ENCODE results near the gene CDRT15L2.
"Not testable (repeated sequence)": the region's sequence is repeated elsewhere in the genome, so short reads cannot be mapped to it uniquely, and the experiment has no call there.

Gene CDRT15L2

GRCh38 chr17:20579424-20579823 lies at the start of gene CDRT15L2:
Gene CDRT15L2, plus strand, starts transcription at chr17:20579724. Its CDS starts 20 bp downstream, at chr17:20579744.
- DNase-seq, result not testable (repeated sequence)

GRCh38 chr17:20530104-20530503 lies 49.4 kb upstream of the CDRT15L2 start:
- not testable (repeated sequence) for DNase-seq

- not testable (repeated sequence) for DNase-seq
Measured at GRCh38 chr17:20532544-20533090, 46.9 kb upstream of the CDRT15L2 start.

DNA sequence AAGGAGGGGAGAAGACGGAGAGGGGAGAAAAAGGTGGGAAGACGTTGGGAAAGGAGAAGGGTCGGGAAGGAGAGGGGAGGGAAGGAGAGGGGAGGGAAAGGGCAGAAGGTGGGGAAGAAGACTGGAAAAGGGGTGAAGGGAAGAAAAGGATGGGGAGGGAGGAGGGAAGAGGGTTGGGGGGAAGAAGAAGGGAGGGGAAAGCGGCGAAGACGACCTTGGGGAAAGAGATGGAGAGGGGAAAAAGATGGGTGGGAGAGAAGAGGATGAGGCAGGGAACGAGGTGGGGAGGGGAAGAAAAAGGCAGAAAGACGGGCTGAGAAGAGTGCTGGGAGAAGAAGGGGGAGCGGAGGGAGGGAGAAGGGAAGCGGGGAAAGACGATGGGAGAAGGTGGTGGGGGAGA lies 46.3 kb upstream of the CDRT15L2 start:
- not testable (repeated sequence) for DNase-seq

DNA sequence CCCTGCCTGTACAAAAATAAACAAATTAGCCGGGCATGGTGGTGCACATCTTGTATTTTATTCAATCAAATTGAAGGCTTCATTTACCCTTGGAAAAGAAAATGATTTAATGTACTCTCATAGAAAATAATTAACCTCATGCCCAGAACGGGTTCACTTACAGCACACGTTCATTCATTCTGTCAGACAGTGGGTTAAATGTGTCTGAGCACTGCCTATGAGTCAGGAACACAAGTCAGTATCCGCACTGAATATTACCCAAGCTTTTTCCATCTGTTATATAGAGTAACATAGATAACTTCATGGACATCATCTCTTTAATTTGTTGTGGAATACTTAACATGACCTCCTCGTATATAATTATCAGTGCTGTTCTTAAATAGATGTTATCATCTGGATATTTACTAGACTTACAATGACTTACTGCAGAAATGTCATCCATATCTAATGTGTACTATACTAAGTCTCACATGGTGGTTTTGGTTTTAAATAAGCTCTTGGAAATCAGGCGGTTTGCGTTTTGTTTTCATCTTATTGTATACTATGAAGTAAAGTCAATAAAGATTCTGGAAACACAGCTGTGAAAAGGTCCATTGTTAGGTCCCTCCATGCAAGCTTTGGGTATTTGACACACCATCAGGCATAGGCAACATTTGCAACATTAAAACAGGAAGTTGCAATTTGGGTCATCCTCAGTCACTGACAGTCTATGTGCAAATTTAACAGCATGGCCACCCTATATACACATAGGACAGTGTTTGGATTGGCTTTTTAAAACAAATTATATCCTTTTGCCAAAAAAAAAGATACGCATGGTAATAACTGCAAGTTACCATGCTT lies 44.6 kb upstream of the CDRT15L2 start:
- not testable (repeated sequence) for DNase-seq

DNA sequence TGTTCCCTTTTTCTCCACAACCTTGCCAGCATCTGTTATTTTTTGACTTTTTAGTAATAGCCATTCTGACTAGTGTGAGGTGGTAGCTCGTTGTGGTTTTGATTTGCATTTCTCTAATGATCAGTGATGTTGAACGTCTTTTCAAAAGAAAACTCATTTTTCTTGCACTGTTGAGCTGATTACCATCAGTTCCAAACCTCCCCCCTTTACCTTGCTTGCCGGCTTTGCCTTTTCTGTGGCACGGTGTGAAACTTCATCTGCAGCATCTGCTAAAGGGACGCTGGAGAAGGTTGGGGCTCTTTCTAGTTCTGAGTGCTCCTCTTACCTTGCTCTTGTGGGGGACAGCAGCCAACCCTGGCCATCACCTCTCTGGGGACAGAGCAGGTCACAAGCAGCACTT lies 39.1 kb upstream of the CDRT15L2 start:
- not testable (repeated sequence) for DNase-seq

GRCh38 chr17:20540865-20541264 lies 38.7 kb upstream of the CDRT15L2 start:
- DNase-seq, result not testable (repeated sequence)

DNA sequence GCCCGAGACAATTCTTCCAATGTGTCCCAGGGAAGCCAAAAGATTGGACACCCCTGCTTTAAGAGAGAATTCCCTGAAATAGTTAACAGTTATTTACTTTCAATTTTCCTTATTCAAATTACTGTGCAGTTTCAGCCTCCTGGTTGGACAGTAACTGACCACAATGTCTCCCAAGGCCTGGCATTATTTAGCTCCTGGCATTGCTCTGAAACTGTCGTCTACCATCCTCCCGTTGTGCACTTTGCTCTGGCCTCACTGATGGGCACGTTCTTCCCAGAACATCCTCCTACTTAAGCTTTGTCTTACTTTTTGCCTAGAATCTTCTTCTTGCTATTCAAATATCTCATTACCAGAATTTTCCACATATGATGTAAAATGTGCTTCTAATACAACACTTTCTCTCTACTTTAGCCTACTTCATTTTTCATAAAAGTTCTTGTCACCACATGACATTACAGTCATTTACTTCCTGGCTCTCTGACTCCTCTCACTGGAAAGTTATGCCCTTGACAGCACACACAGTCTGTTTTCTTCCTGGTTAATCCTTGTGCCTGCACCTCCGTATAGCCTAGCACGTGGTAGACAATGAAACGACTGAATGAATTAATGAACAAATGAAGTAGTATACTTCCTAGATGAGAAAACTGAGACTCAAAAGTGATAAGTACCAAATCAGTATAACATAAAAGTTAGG lies 37.5 kb upstream of the CDRT15L2 start:
- not testable (repeated sequence) for DNase-seq

- DNase-seq, result not testable (repeated sequence)
Measured at GRCh38 chr17:20547923-20548322, 31.6 kb upstream of the CDRT15L2 start.

DNA sequence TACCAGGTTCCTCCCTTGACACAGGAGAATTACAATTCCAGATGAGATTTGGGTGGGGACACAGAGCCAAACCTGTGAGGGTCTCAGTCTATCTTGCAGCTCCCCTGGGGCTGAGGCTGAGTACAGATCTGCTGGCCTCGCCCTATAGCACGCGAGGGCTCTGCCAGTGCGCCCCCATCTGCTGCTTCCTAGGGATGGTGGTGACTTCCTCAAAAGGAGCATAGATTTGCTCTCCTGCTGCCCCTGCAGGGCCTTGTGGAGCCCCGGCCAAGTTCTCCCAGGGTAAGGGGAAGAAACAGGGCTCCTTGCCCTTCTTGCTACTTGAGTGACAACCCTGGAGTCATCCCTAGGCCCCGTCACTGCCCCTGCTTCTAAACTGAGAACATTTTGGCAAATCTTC lies 26.6 kb upstream of the CDRT15L2 start:
- not testable (repeated sequence) for DNase-seq

- DNase-seq, result not testable (repeated sequence)
Measured at GRCh38 chr17:20554728-20555127, 24.8 kb upstream of the CDRT15L2 start.

DNA sequence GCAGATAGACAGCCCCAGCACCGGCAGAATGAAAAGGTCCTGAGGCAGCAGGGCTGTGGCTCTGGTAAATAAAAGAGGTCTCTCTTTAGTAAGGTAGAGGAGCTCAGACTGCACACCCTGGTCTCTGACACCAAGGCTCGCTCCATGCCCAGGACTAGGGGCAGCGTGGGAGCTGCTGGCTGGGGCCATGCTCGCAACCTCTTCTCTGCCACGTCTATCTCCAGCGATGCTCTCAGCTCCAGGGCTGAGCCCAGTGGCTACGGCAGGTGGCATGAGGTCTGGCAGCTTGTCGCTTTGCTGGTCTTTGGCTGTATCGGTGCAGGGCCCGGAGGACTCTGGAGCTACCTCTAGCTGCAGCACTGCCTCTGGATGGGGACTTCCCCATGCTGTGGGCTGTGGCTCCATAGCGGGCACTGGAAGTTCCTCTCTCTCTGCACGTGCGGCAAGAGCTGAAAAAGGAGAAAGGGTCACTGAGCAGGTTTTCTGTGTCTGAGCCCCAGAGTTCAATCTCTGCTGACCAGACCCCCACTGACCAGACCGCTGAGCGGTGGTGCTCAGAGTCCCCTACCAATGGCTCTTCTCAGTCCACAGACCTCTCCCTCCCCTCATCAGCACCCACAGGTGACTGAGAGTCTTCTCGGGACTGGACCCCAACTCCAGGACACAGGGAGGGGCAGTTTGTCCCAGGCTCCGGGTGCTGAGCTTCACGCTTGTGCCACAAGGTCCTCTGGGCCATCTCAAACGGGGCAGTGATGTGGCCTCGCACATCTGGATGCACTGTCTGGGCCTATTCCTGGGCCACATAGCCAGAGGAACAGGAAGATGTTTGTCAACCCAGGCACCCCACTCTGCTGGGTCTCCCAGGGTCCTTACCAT lies 24.2 kb upstream of the CDRT15L2 start:
- DNase-seq, result not testable (repeated sequence)

GRCh38 chr17:20558096-20558495 lies 21.4 kb upstream of the CDRT15L2 start:
- DNase-seq, result not testable (repeated sequence)

GRCh38 chr17:20559018-20559417 lies 20.5 kb upstream of the CDRT15L2 start:
- DNase-seq, result not testable (repeated sequence)

GRCh38 chr17:20562587-20562986 lies 16.9 kb upstream of the CDRT15L2 start:
- no peak for DNase-seq

DNA sequence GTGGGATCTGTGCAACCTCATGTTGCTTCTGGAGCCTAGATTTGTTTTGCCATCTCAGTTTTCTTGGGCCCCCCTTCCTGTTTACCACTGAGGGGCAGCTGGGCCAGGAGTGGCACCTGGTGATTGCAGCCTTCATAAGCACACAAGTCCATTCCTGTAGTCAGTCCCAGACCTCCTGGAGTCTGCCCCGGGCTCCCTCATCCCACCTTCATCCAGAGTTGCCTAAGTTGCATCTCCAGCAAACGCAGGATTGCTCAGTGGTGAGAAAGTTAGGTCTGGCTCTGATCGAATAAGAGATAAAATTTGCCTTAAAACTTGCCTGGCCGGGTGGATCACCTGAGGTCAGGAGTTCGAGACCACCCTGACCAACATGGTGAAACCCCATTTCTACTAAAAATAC lies 14.3 kb upstream of the CDRT15L2 start:
- DNase-seq, result not testable (repeated sequence)

DNA sequence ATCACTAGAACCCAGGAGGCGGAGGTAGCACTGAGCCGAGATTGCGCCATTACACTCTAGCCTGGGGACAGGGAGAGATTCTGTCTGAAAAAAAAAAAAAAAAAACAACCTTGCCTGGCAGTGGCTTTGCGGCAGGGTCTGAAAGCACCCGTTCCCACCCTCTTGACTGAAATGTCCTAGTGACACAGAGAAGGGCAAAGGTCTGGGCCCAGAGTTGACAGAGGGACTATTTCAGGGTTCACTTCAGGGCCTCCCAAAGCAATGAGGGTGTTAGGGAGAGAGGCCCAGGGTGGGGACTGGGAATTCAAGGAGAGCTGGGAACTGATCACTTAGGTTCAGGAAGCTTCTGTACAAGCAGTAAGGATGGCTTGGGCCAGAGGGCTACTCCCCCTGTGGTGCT lies 13.8 kb upstream of the CDRT15L2 start:
- no peak for DNase-seq

DNA sequence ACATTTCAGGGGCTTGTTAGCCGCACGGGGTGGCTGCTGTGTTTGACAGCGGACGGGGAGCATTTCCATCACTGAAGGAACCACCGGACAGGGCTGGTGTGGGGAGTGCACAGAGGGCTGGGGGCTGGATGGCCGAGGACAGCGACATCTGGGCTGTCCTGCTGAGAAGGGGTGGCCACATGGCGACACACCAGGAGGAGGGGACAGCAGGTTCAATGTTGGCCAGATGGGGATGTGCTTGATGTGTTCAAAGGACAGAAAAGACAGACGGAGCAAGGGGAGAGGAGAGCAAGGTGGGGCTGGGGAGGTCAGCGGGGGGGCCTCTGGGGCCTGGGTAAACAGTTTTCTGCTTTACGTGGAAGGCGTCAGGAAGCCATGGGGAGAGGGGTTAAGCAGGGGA lies 12.8 kb upstream of the CDRT15L2 start:
- DNase-seq, result not testable (repeated sequence)

DNA sequence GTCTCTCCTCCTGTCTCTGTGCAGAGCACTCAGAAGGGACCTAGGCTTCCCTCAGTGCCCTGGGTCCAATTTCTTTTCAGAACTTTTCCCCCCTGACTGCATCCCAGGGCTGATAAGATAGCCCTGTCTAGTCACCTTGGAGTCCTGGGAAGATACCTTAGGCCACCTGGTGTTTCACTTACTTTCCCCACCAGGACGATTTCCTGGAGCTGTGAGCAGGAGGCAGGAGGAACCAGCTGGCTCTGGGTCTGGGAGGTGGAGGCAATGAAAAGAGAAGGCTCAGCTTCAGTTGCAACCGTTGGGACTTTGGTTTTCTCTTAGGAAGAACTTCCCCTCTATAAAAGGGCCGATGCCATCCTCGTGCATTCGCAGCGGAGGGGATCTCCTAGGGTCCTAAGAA lies 12.1 kb upstream of the CDRT15L2 start:
- not testable (repeated sequence) for DNase-seq

- DNase-seq, result not testable (repeated sequence)
Measured at GRCh38 chr17:20568604-20569003, 10.9 kb upstream of the CDRT15L2 start.

GRCh38 chr17:20571653-20572052 lies 7.9 kb upstream of the CDRT15L2 start:
- not testable (repeated sequence) for DNase-seq

DNA sequence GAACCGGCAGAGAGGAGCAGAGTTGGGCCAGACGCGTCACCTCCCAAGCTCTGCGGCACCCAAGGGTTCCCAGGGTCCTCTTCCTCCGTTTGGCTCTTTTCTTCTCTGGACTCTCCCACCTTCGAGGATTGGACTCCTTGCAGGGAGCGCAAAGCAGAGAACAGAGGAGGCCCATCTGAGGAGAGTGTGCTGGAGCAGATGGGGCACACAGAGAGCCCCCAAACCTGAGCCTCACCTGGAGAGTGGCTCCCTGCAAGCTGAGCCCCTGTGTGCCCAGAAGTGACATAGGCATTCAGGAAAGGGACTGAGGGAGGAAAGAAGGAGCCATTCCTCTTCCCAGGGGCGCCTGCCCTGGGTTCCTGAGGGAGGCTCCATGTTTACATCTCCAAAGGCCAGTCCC lies 6.3 kb upstream of the CDRT15L2 start:
- DNase-seq, result not testable (repeated sequence)

GRCh38 chr17:20575071-20575470 lies 4.5 kb upstream of the CDRT15L2 start:
- DNase-seq, result not testable (repeated sequence)

All from CD4-positive, alpha-beta T cell treated with Interleukin-6 for 4 hours (primary cell).